HepG2 (cell line): ENCODE measurements around the gene RBM15B. TPM values are rescaled to one million over a fixed set of nuclear protein-coding genes. Genes with fewer than 3 reads are reported as not detected.

Experiments
- CCDC6 ChIP-seq: sonication (generic); formaldehyde crosslinking; IDR thresholded peaks from 2 replicates; pipeline ENCODE4 v1.8.1; 2022; ENCODE audit warnings: mild to moderate bottlenecking, missing genetic modification reagents, moderate library complexity
- CREM ChIP-seq, 2 experiments: sonication (generic) in 1 of 2; formaldehyde crosslinking in 1 of 2; IDR thresholded peaks; 2 replicates each; pipeline versions ENCODE4 v1.4.0 to v1.6.1; 2016 to 2020; ENCODE audit warnings: antibody characterized with exemption in 1 of 2, mild to moderate bottlenecking in 1 of 2, missing genetic modification reagents in 1 of 2
- ELF3 ChIP-seq: IDR thresholded peaks from 2 replicates; pipeline ENCODE4 v1.6.1; 2016; ENCODE audit warnings: missing genetic modification reagents, missing compliant biosample characterization
- FOXJ3 ChIP-seq: sonication (generic); formaldehyde crosslinking; IDR thresholded peaks from 2 replicates; pipeline ENCODE4 v1.4.0; 2020; ENCODE audit warnings: missing genetic modification reagents, mild to moderate bottlenecking, borderline replicate concordance
- GFI1 ChIP-seq: sonication (generic); formaldehyde crosslinking; IDR thresholded peaks from 2 replicates; pipeline ENCODE4 v1.5.0; 2020; ENCODE audit warnings: missing genetic modification reagents, mild to moderate bottlenecking, borderline replicate concordance
- HOXA9 ChIP-seq: sonication (generic); formaldehyde crosslinking; IDR thresholded peaks from 2 replicates; pipeline ENCODE4 v1.8.1; 2022; ENCODE audit warnings: missing genetic modification reagents, mild to moderate bottlenecking, moderate library complexity, borderline replicate concordance
- JARID2 ChIP-seq: sonication (generic); formaldehyde crosslinking; IDR thresholded peaks from 2 replicates; pipeline ENCODE4 v1.8.1; 2023; ENCODE audit warnings: missing genetic modification reagents, inconsistent platforms; ENCODE audit not compliant: insufficient replicate concordance
- KDM3A ChIP-seq: IDR thresholded peaks from 2 replicates; pipeline ENCODE4 v1.6.1; 2018; ENCODE audit warnings: low read depth, missing compliant biosample characterization
- PHF21A ChIP-seq: sonication (generic); formaldehyde crosslinking; IDR thresholded peaks from 2 replicates; pipeline ENCODE4 v1.5.0; 2020; ENCODE audit warnings: mild to moderate bottlenecking, missing genetic modification reagents
- PHF8 ChIP-seq: sonication (generic); formaldehyde crosslinking; IDR thresholded peaks from 2 replicates; pipeline ENCODE4 v1.5.0; 2020; ENCODE audit warnings: missing genetic modification reagents
- STAT5B ChIP-seq: sonication (generic); formaldehyde crosslinking; IDR thresholded peaks from 2 replicates; pipeline ENCODE4 v1.4.0; 2020; ENCODE audit warnings: missing genetic modification reagents
- TAF1 ChIP-seq: sonication (generic); formaldehyde crosslinking; IDR thresholded peaks from 2 replicates; pipeline ENCODE4 v1.4.0; 2020; ENCODE audit warnings: missing genetic modification reagents
- TBX3 ChIP-seq: fragments of 450-650 bp; IDR thresholded peaks from 2 replicates; pipeline ENCODE4 v1.6.1; 2017; ENCODE audit warnings: antibody characterized with exemption, mild to moderate bottlenecking, inconsistent platforms, borderline replicate concordance
- ZMYM4 ChIP-seq: sonication (generic); formaldehyde crosslinking; IDR thresholded peaks from 2 replicates; pipeline ENCODE4 v1.8.1; 2023; ENCODE audit warnings: mild to moderate bottlenecking, missing genetic modification reagents
- ZNF143 ChIP-seq: sonication (generic); formaldehyde crosslinking; IDR thresholded peaks from 2 replicates; pipeline ENCODE4 v1.4.0; 2020; ENCODE audit warnings: missing genetic modification reagents
- ZNF234 ChIP-seq: sonication (generic); formaldehyde crosslinking; conservative IDR thresholded peaks from 2 replicates; pipeline ENCODE4 v1.5.1; 2020; ENCODE audit warnings: mild to moderate bottlenecking, missing genetic modification reagents
- ZNF256 ChIP-seq: sonication (generic); formaldehyde crosslinking; conservative IDR thresholded peaks from 2 replicates; pipeline ENCODE4 v1.4.0; 2020; ENCODE audit warnings: missing genetic modification reagents
- ZNF557 ChIP-seq: sonication (generic); formaldehyde crosslinking; IDR thresholded peaks from 2 replicates; pipeline ENCODE4 v1.4.0; 2020; ENCODE audit warnings: missing genetic modification reagents
- ZNF766 ChIP-seq: sonication (generic); formaldehyde crosslinking; IDR thresholded peaks from 2 replicates; pipeline ENCODE4 v1.5.0; 2020; ENCODE audit warnings: missing genetic modification reagents, borderline replicate concordance
- polyA plus RNA-seq, 8 experiments: library from polyadenylated mRNA; depleted of rRNA in 3 of 8; stranded (reverse) in 7 of 8; unstranded in 1 of 8; fragments of >200 nt; fragmentation: Illumina TruSeq in 4 of 8; extraction: Trizol in 4 of 8; gene quantifications; 2 replicates each; pipeline versions ENCODE4 v1.2.1 to v1.2.3, GENCODE V29; 2011 to 2016; ENCODE audit warnings: low read depth in 4 of 8, missing spikeins in 1 of 8, mixed read lengths in 1 of 8; ENCODE audit not compliant: insufficient read depth in 1 of 8
- total RNA-seq, 5 experiments: library from RNA; depleted of rRNA; stranded (reverse); fragments of >200 nt; fragmentation: Illumina TruSeq; extraction: Trizol; gene quantifications; 2 replicates each; pipeline ENCODE4 v1.2.3, GENCODE V29; 2016; ENCODE audit warnings: low read depth in 1 of 5
- TF ChIP-seq, protein P1 (sequence below): sonication (generic); formaldehyde crosslinking; IDR thresholded peaks from 2 replicates; pipeline ENCODE4 v1.5.0; 2020; ENCODE audit warnings: missing genetic modification reagents
- TF ChIP-seq, protein P2 (sequence below): sonication (generic); formaldehyde crosslinking; IDR thresholded peaks from 2 replicates; pipeline ENCODE4 v1.4.0; 2020; ENCODE audit warnings: missing genetic modification reagents
- TF ChIP-seq, protein P3 (sequence below): sonication (generic); formaldehyde crosslinking; IDR thresholded peaks from 2 replicates; pipeline ENCODE4 v1.4.0; 2020; ENCODE audit warnings: missing genetic modification reagents, borderline replicate concordance

Gene RBM15B
- total and polyA plus RNA-seq, 2 of the 13 experiments (the other 11 are each of a cell fraction or from before 2014, with no cell fraction given) = 8.2 to 19.3 TPM

DNA sequence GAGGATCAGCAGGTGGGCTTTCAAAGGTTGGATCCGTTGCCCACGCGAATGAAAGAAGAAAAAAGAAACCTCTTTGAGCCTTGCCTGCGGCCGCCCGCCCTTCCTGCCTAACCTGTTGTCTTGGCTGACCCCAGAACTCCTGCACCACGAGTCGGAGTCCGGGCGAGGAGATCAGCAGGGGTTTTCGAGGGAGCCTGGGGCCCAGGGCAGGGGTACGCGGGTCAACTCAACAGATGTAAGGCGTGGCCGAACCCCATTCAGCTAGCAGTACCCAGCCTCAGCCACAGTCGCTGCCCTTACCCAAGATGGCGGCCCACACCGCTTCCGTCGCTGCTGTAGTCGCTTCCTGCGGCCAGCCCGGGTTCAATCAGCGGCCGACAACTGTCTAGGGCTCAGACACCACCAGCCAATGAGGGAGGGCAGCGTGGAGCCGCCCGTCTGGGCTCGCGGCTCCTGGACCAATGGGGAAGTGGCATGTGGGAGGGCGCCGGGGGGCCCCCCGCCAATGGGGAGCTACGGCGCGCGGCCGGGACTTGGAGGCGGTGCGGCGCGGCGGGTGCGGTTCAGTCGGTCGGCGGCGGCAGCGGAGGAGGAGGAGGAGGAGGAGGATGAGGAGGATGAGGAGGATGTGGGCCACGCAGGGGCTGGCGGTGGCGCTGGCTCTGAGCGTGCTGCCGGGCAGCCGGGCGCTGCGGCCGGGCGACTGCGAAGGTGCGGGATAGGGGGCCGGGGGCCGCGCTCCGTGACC lies 6.2 kb upstream of the RBM15B start, which contains the start of gene MANF (continued):
- TF ChIP-seq JARID2 (CRISPR knock-in tag) (no peak), CREM (IDR thresholded peaks at IDR 0.05) (peak; percentile 94), CREM (CRISPR knock-in tag; IDR thresholded peaks at IDR 0.05) (0 out of 2 replicates have a peak, but pooled peaks have one; percentile 27), ELF3 (CRISPR knock-in tag) (peak; percentile 63; the same call in 1 of the 2 replicates), ZNF234 (CRISPR knock-in tag) (peak; percentile 83), PHF21A (CRISPR knock-in tag) (peak; percentile 47; the same call in 1 of the 2 replicates), TBX3 (peak; percentile 85; the same call in 1 of the 2 replicates), ZNF766 (CRISPR knock-in tag) (no peak), CCDC6 (CRISPR knock-in tag) (peak; percentile 95; the same call in 1 of the 2 replicates), ZNF143 (peak; percentile 50; the same call in 1 of the 2 replicates), HOXA9 (CRISPR knock-in tag) (no peak), ZMYM4 (CRISPR knock-in tag) (peak; percentile 87), PHF8 (peak; percentile 94), GFI1 (CRISPR knock-in tag) (no peak), KDM3A (CRISPR knock-in tag) (no peak), ZNF256 (CRISPR knock-in tag) (no peak), ZNF557 (CRISPR knock-in tag) (0 out of 2 replicates have a peak, but pooled peaks have one; percentile 19), TAF1 (CRISPR knock-in tag) (peak; percentile 93), STAT5B (CRISPR knock-in tag) (no peak), FOXJ3 (CRISPR knock-in tag) (0 out of 2 replicates have a peak, but pooled peaks have one; percentile 22)
- TF ChIP-seq, protein P1, sequence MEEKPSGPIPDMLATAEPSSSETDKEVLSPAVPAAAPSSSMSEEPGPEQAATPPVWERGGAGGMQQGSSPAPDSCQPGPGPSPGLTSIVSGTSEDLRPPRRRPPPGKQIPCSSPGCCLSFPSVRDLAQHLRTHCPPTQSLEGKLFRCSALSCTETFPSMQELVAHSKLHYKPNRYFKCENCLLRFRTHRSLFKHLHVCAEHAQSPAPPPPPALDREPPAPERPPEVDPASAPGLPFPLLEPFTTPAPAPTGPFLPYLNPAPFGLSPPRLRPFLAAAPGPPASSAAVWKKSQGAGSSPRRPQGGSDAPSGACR (CRISPR knock-in tag) = peak; percentile 62; the same call in 1 of the 2 replicates
- TF ChIP-seq, protein P2, sequence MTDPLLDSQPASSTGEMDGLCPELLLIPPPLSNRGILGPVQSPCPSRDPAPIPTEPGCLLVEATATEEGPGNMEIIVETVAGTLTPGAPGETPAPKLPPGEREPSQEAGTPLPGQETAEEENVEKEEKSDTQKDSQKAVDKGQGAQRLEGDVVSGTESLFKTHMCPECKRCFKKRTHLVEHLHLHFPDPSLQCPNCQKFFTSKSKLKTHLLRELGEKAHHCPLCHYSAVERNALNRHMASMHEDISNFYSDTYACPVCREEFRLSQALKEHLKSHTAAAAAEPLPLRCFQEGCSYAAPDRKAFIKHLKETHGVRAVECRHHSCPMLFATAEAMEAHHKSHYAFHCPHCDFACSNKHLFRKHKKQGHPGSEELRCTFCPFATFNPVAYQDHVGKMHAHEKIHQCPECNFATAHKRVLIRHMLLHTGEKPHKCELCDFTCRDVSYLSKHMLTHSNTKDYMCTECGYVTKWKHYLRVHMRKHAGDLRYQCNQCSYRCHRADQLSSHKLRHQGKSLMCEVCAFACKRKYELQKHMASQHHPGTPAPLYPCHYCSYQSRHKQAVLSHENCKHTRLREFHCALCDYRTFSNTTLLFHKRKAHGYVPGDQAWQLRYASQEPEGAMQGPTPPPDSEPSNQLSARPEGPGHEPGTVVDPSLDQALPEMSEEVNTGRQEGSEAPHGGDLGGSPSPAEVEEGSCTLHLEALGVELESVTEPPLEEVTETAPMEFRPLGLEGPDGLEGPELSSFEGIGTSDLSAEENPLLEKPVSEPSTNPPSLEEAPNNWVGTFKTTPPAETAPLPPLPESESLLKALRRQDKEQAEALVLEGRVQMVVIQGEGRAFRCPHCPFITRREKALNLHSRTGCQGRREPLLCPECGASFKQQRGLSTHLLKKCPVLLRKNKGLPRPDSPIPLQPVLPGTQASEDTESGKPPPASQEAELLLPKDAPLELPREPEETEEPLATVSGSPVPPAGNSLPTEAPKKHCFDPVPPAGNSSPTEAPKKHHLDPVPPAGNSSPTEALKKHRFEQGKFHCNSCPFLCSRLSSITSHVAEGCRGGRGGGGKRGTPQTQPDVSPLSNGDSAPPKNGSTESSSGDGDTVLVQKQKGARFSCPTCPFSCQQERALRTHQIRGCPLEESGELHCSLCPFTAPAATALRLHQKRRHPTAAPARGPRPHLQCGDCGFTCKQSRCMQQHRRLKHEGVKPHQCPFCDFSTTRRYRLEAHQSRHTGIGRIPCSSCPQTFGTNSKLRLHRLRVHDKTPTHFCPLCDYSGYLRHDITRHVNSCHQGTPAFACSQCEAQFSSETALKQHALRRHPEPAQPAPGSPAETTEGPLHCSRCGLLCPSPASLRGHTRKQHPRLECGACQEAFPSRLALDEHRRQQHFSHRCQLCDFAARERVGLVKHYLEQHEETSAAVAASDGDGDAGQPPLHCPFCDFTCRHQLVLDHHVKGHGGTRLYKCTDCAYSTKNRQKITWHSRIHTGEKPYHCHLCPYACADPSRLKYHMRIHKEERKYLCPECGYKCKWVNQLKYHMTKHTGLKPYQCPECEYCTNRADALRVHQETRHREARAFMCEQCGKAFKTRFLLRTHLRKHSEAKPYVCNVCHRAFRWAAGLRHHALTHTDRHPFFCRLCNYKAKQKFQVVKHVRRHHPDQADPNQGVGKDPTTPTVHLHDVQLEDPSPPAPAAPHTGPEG = no peak
- TF ChIP-seq, protein P3, sequence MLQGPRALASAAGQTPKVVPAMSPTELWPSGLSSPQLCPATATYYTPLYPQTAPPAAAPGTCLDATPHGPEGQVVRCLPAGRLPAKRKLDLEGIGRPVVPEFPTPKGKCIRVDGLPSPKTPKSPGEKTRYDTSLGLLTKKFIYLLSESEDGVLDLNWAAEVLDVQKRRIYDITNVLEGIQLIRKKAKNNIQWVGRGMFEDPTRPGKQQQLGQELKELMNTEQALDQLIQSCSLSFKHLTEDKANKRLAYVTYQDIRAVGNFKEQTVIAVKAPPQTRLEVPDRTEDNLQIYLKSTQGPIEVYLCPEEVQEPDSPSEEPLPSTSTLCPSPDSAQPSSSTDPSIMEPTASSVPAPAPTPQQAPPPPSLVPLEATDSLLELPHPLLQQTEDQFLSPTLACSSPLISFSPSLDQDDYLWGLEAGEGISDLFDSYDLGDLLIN (CRISPR knock-in tag) = no peak
